ENCODE measurements around the gene ARHGAP32.
"Not testable (repeated sequence)": the region's sequence is repeated elsewhere in the genome, so short reads cannot be mapped to it uniquely, and the experiment has no call there.

The ARHGAP32 gene

DNA sequence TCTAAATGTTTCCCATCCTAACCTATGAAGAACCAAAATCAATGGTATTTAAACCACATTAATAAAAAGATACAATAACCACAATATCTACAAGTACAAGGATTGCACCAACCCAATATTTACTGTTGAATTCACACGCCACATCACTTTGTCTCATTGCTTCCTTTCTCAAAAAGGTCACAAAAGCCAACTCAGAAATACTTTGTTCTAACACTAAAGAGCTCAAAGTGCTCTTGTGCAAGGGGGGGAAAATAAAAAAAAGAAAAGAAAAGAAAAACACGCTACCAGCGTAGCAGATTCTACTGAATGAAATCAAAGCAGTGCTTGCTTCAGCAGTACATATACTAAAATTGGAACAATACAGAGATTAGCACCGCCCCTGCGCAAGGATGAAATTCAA, 10.5 kb upstream of the ARHGAP32 start:
- no peak for DNase-seq (ENCODE audit: low read depth)

DNA sequence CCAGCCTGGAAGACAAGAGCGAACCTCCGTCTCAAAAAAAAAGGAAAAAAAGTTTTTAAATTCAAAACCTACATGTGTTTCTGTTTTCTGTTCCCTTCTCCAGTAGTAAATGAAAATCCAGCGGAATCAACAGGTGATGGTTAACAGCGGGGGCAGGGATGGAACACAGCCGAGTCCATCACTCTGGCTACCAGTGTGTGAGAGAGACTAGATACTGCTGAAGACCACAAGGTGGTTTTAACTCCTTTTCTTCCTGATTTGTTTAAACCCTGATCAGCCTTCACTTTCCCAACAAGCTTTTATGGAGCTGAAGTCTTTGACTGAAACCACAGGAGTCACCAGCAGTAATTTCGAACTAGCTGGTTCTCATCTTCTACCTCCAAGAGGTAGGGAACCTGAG, 3.6 kb upstream of the ARHGAP32 start:
- no peak for DNase-seq (ENCODE audit: low read depth)

DNA sequence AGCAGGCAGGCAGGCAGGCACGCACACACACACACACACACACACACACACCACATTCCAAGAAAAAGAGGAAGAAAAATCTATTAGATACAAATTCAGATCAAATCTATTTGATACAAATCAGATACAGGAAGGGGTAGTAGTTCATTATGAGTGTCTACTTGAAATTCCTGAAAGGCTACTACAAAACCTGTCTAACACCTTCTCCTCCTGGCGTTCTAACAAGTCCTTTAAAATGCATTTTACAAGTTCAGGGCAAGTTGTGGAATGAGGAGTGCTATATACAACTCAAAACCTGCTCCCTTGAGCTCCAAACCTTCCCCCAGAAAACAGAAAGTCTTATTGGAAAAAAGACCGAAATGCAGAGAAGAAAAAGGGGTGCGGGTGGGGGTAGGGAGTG, 476 bp downstream of the ARHGAP32 start:
- no peak for DNase-seq (ENCODE audit: low read depth)

DNA sequence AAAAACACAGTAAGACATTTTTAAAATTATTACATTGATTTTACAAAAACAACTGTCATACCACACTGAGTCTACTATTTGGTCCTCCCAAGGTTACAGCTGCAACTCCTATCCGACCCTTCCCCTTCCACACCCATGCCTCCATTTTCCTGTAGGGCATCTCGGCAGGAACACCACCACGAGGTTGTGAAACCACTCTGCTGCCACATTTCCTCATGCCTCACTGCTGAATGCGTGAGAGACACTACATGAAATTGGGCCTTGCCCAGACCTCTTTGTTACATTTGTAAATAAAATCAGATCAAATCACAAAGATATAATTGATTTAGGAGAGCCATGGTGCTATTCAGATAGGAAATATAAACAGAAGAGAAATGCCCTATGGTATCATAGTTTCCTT, 2.0 kb downstream of the ARHGAP32 start:
- DNase-seq (ENCODE audit: low read depth): no peak

DNA sequence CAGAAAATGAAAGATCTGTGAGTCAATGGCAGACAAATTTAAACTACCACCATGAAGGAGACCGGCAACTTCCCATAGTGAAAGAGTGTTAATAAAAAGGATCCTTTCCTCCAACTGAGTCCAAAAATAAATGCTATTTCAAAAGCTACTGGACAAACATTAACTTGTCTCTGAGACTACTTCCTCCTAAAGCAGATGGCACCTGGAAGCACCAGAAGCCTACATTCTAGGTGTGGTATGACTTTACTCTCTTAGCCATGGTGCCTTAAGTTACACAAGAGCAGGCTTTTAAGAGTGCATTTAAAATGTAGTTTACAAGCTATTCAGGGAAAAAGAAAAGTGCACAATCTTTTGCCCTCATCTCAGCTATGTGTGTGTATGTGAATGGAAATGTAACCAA, 2.5 kb downstream of the ARHGAP32 start:
- no peak for DNase-seq (ENCODE audit: low read depth)

DNA sequence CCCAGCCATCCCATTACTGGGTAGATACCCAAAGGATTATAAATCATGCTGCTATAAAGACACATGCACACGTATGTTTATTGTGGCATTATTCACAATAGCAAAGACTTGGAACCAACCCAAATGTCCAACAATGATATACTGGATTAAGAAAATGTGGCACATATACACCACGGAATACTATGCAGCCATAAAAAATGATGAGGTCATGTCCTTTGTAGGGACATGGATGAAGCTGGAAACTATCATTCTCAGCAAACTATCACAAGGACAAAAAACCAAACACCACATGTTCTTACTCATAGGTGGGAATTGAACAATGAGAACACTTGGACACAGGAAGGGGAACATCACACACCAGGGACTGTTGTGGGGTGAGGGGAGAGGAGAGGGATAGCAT, 7.0 kb downstream of the ARHGAP32 start:
- DNase-seq (ENCODE audit: low read depth): not testable (repeated sequence)

DNA sequence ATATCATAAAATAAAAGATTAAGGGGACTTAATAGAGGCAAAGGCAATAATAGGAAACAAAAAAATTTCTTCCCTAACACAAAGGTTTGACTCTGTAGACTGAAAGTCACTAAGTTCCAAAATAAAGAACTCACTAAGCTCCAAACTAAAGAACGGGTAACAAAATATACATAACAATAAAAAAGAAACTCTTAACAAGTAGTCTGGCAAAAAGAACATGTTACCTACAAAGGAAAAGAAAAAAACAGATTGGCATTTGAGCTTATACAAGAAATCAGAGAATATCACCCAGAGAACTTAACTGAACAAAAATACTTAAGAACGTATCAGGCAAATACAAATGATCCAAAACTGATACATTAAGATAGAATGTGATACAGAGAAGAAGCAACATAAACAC, 7.5 kb downstream of the ARHGAP32 start:
- no peak for DNase-seq (ENCODE audit: low read depth)

DNA sequence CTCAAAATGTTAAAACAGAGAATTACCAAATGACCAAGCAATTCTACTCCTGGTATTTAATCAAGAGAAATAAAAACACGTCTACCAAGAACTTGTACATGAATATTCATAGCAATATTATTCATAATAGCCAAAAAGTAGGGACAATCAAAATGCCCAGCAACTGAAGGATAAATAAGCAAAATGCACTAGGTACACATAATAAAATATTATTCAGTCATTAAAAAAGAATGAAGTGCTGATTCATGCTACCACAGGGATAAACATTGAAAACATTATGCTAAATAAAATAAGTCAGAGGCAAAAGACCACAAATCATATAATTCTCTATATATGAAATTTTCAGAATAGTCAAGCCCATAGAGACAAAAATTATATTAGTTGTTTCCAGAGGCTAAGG, 24.8 kb downstream of the ARHGAP32 start:
- no peak for DNase-seq (ENCODE audit: low read depth)

DNA sequence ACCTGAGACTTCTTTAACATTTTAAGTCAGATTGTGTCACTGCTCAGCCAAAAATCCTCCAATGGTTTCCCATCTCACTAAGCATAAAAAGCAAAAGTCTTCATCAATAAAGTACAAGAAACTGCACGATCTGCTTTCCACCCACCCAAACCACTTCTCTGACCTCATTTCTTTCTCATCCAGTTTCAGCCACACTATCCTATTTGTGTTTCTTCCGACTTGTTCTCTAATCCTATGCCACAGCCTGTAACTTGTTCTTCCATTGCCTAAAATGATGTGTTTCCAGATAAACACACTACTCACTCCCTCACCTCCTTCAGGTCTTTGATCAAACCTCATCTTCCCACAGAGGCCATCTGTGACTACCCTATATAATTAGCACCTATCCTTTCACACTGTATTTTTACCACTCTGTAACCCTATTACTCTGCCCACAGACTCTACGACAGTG, 28.4 kb downstream of the ARHGAP32 start:
- no peak for DNase-seq (ENCODE audit: low read depth)

DNA sequence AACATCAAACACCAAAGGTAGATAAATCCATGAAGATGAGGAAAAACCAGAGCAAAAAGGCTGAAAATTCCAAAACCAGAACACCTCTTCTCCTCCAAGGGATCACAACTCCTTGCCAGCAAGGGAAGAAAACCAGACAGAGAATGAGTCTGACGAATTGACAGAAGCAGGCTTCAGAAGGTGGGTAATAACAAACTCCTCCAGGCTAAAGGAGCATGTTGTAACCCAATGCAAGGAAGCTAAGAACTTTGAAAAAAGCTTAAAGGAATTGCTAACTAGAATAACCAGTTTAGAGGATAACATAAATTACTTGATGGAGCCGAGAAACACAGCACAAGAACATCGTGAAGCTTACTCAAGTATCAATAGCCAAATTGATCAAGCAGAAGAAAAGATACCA, 35.0 kb downstream of the ARHGAP32 start:
- not testable (repeated sequence) for DNase-seq (ENCODE audit: low read depth)

DNA sequence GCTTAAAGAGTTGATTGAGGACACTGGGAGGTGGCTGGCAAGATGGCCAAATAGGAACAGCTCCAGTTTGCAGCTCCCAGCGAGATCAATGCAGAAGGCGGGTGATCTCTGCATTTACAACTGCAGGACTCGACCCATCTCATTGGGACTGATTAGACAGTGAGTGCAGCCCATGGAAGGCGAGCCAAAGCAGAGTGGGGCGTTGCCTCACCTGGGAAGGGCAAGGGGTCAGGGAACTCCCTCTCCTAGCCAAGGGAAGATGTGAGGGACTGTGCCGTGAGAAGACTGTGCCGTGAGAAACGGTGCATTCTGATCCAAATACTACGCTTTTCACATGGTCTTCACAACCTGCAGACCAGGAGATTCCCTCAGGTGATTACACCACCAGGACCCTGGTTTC, 36.4 kb downstream of the ARHGAP32 start:
- DNase-seq (ENCODE audit: low read depth): no peak

DNA sequence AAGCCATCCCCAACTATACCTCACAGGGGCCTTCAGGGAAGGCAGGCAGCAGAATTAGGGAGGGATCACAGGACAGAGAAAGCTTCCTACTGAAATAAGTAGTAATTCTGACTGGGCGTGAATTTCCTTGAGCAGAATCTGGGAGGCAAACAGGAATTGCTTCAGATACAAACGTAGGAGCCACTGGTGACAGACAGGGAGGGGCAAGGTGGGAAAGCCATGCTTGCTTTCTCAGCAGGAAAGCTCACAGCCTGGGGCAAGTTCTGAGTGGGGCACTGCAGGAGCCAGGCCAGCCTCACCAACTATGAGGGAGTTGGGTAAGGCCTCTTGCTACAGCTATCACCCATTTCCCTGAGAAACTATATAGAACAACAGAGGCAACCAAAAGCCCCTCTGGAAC, 43.6 kb downstream of the ARHGAP32 start:
- DNase-seq (ENCODE audit: low read depth): no peak

DNA sequence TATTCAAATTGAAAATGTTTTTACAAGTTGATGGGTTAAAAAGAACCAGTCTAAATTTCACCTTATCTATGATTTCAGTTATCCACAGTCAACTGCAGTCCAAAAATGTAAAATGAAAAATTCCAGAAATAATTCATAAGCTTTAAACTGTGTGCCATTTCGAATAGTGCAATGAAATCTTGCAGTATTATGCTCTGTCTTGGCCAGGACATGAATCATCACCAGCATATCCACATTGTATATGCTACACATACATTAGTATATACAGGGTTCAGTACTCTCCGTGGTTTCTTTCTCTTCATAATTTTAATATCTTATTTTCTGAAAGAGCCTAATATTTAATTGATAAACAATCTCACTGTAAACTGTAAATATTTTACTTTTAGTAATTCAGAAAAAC, 45.9 kb downstream of the ARHGAP32 start:
- DNase-seq (ENCODE audit: low read depth): no peak

DNA sequence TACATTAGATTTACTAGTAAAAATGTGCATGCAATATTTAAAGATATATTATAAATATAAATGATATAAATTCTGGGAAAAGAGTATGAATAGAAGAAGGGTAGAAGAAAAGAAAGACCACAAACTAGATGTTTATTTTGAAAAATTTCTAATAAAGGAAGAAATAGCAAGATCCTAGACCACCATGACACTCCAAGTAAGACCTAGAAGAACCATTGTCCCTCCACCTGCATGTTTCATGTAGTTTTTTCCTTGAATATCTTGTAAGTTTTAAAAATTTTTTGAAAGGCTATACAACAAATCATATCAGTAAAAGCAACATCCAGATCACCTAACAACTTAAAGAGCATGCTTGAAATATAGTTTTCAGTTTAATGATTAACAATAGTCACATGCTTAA, 46.8 kb downstream of the ARHGAP32 start:
- no peak for DNase-seq (ENCODE audit: low read depth)

DNA sequence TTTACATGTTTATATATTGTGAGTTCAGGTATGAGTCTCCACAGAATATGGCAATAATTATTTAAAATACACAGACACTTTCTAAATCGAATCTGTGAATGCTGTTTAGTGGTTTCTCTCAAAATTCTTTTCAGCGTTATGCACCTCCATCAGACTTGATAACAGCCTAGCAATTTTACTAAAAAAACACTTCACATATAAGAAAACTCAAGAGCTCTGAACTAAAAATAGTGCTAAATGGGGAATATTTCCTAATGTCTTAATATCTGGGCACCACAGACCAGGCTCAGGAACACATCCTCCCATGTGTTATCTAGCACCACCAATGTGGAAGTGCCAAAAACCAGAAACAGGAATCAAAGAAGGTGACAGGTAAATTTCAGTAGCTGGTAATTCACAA, 47.9 kb downstream of the ARHGAP32 start:
- no peak for DNase-seq (ENCODE audit: low read depth)

DNA sequence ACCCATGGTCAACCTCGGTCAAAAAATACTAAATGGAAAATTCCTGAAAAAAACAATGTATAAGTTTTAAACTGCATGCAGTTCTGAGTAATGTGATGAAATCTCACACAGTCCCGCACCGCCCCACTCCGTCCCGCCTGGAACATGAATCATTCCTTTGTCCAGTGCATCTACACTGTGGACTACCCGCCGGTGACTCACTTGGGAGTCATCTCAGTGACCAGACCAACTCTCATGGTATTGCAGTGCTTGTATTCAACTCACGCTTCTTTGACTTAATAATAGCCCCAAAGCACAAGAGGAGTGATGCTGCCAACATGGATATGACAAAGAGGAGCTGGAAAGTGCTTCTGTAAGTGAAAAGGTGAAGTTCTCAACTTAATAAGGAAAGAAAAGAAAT, 48.8 kb downstream of the ARHGAP32 start:
- no peak for DNase-seq (ENCODE audit: low read depth)

DNA sequence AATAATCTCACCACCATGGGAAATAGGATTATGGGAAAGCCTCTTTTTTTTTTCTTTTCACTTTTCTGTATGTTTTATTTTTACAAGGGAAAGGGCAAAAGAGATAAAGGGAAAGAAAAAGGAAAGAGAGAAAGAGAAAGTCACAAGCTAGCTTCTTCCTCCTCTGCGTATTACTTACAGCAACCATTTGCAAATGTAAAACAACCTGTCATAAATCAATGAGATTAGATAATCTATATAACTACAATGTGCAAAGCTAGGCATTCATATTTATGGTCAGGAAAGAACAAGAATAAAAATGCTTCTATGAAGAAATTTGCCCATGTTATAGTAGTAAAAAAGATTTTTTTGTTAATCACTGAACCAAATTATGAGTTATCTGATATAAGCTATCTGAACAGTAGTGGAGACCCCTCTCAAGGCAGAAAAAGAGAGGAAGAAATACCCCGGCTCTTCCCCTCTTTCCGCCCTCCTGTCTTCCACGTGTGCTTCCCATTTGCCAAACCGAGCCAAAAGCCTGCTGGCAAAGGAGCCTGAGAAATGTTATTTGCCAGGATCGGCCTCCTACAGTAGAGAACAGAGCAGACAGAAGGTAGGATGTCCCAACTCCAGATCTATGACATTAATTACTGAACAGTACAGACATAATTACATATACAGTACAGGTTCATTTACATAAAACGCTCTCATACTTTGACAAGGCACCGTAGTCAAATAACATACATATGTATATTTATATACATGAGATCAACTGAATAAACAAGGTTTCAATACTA, 50.2 kb downstream of the ARHGAP32 start:
- no peak for DNase-seq (ENCODE audit: low read depth)

DNA sequence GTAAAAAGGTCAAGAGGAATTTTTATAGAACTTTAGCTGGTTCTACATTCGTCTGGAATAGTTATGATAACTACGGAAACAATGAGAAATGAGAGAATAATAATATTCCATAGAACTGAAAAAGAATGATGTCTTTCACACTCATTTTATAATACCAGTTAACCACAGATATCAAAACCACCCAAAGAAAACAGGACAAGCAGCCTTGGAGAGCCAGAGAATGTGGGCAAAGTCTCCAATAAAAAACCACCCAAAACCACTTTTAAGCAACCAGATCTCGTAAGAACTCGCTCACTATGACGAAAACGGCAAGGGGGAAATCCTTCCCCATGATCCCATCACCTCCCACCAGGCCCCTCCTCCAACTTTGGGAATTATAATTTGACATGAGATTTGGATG, 60.8 kb downstream of the ARHGAP32 start:
- no peak for DNase-seq (ENCODE audit: low read depth)

DNA sequence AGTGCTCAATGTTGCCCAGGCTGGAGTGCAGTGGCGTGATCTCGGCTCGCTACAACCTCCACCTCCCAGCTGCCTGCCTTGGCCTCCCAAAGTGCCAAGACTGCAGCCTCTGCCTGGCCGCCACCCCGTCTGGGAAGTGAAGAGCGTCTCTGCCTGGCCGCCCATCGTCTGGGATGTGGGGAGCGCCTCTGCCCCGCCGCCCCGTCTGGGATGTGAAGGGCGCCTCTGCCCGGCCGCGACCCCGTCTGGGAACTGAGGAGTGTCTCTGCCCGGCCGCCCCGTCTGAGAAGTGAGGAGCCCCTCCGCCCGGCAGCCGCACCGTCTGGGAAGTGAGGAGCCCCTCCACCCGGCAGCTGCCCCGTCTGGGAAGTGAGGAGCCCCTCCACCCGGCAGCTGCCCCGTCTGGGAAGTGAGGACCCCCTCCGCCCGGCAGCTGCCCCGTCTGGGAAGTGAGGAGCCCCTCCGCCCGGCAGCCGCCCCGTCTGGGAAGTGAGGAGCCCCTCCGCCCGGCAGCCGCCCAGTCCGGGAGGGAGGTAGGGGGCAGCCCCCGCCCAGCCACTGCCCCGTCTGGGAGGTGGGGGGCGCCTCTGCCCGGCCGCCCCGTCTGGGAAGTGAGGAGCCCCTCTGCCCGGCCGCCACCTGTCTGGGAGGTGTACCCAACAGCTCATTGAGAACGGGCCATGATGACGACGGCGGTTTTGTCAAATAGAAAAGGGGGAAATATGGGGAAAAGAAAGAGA, 63.1 kb downstream of the ARHGAP32 start:
- not testable (repeated sequence) for DNase-seq (ENCODE audit: low read depth)

DNA sequence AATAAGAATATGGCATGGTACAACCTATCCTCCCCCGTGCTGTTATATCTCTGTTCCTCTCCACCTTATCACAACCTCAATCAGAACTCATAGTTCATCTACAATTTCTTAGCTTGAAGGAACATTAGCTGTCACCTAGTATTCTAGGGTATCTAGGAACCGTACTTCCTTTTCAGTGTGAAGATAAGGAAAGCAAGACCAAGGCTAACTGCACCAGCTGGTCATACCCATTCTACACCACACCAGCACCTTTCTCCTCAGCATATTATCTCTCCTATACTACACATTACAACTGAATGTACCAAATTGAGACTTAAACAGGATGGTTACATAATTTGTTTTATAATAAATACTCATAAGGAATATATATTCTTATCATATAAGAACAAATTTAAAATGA, 73.1 kb downstream of the ARHGAP32 start:
- no peak for DNase-seq (ENCODE audit: low read depth)

DNA sequence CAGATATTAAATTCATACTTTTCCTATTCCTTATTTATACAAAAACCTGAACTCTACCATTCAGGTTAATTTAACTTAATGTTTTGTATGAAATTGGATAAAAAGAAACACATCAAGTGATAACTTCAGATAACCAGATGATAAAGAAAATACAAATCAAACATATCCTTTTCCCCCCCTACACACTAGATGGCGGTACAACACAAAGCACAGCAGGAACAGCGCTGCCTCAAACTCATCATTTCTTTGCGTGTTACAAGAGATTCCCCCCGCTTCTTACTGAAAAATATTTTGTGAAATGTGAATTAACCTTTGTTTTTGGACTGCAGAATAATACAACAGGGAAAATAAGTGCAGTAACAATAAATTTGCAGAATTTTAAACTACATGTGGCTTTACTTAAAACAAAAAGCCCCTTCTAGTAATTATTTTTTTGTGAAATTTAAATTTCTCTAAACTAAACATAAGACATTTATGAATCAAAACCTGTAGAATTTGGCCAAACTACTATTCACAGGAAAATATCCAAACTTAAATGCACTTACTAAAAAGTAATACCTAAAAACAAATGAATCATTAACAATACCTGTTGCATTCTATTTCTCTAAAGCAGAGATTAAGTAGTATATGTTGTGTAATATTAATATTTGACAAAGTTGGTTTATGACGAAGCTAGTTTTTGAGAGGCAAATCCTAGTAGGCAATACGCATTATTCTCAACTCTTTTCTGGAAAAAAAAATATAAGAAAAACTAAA, 74.4 kb downstream of the ARHGAP32 start:
- peak; percentile 20 for DNase-seq (ENCODE audit: low read depth)

DNA sequence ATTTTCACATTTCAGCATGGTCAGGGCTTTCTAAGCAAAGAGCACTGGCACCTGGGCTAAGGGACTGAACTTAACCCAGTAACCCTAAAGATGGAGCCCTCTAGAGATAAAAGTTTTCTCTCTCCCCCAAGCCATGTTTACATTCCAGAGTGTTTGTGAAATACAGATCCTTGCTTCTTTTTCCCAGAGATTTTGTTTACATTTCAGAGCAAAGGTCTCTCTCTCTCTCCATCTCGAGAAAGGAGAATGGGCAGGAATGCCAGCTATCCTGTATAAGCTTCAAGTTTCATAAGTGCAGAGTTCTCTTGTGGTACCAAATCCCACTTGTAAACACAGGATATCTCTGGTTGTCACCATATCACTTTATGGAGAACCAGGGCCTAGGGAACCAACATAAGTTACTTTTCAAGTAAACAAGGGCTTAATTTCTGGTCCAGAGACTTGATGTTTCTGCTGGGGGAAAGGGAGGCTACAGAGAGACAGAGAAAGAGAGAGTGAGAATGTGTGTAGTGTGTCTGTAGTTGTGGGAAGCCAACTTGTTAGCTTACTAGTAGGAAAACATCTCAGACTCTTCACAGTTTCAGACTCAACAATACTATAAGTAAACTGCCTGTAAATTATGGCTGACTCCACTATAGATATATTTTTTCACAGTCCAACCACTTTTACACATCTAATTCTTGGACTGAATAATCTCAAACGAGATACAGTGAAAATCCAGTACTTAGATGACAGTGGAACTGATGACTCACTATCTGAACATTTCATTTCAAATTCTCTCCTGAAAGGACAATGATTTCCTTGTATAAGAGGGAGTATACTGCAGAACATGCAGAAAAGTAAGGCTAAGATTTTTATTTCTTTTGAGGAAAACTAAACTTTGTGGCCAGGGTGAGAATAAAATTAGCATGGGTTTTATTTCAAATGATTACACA, 76.2 kb downstream of the ARHGAP32 start:
- no peak for DNase-seq (ENCODE audit: low read depth)

Measured in activated T-cell treated with anti-CD3 and anti-CD28 coated beads for 48 hours (primary cell).